GM12801 (cell line): ENCODE data around the gene FAM111A.

Experiments used
- CTCF ChIP-seq: IDR thresholded peaks from one replicate; pipeline ENCODE4 v1.5.1; 2011; ENCODE audit warnings: control low read depth; ENCODE audit not compliant: insufficient read length; ENCODE audit errors: extremely low read depth

FAM111A gene

GRCh38 chr11:59174664-59175033, 32.0 kb downstream of the FAM111A start:
- no peak for TF ChIP-seq CTCF

- TF ChIP-seq CTCF, result no peak
Measured at GRCh38 chr11:59175091-59175501, 32.4 kb downstream of the FAM111A start.

DNA sequence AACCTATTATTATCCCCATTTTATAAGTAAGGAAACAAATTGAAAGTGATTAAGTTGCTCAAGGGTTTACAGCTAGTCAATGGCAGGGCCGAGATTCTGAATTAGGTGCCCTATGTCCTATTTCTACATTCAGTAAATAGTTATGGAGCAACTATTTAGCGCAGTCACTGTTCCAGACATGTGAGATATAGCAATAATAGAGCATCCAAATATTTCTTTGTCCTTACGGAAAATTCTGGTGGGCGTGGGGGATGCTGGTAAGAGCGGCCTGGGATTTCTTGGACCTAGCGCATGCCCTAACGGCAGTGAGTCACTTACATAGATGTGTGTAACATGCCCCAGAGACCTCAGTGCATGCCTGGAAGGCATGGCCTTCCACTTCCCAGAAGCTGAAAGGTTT, 33.7 kb downstream of the FAM111A start:
- TF ChIP-seq CTCF, result no peak

GRCh38 chr11:59178402-59178801, 35.7 kb downstream of the FAM111A start:
- no peak for TF ChIP-seq CTCF

DNA sequence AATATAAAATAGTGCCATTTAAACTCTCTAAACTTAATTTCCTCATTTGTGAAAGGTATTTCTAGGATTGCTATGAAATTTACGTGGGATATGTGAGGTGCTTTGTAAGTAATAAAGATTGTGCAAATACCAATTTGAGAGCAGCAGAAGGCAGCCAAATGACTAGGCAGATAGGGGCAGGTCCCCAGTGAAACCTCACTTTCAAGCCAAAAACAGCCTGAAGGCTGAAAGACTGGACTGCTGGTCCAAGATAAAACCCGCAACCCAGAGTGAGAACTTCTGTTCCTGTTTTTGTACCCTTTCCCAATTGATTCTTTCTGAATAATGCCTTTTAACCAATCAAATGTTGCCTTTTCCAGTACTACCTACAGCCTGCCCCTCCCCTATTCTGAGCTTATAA, 36.5 kb downstream of the FAM111A start:
- TF ChIP-seq CTCF, result no peak

DNA sequence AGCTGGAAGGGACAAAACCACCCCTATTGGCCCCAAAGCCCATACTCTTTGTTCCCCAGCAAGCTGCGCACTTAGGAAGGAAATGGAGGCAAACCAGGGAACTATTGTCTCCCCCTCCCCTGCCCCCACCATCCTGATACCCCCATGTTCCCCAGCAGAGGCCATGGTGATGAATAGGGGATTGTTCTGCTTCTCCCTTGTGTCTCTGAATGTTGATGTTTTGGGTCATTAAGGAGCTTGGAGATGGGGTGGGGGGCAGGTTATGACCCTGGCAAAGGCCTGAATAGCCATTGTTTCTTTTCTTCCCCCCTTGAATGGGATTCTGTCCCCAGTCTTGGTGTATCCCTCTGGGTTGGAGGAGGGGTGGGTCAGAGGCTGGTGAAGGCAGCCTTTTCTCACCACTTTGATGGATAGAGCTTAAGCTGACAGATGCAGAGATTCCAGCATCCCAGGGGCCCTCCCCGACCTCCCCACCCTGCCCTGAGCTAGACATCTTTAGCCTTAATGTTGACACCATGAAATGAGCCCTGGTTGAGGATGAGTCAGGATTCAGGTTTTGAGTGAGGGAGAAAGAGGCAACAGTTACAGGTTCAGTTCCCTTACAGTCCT, 37.6 kb downstream of the FAM111A start:
- no peak for TF ChIP-seq CTCF

- no peak for TF ChIP-seq CTCF
Measured at GRCh38 chr11:59180907-59181306, 38.3 kb downstream of the FAM111A start.
